Endodermal cell (in vitro differentiated cells): Measurements from ENCODE around the gene ARSA. TPM values are rescaled to one million over a fixed set of nuclear protein-coding genes. Genes with fewer than 3 reads are reported as not detected.
"Not testable (repeated sequence)": the region's sequence is repeated elsewhere in the genome, so short reads cannot be mapped to it uniquely, and the experiment has no call there.

Source experiments
- DNase-seq: peaks from one replicate; pipeline ENCODE4 v3.0.0-alpha.2; 2017
- H3K27ac ChIP-seq: 2 replicates; pipeline ENCODE4 v1.5.1; 2013; ENCODE audit warnings: mild to moderate bottlenecking, low read depth, low read length, moderate library complexity
- H3K27me3 ChIP-seq: 2 replicates; pipeline ENCODE4 v1.6.1; 2013; ENCODE audit warnings: mild to moderate bottlenecking, low read length, moderate library complexity; ENCODE audit not compliant: insufficient read depth, control insufficient read depth, poor library complexity, severe bottlenecking
- H3K36me3 ChIP-seq: 2 replicates; pipeline ENCODE4 v1.7.0; 2013; ENCODE audit warnings: mild to moderate bottlenecking, low read length, moderate library complexity; ENCODE audit not compliant: control insufficient read depth, insufficient read depth
- H3K4me1 ChIP-seq: one replicate; pipeline ENCODE4 v1.7.0; 2013; ENCODE audit warnings: low read length; ENCODE audit not compliant: control insufficient read depth, insufficient read depth
- H3K4me3 ChIP-seq: 2 replicates; pipeline ENCODE4 v1.5.1; 2013; ENCODE audit warnings: mild to moderate bottlenecking, low read length, moderate library complexity
- H3K9ac ChIP-seq: 2 replicates; pipeline ENCODE4 v1.6.1; 2013; ENCODE audit warnings: mild to moderate bottlenecking, low read length, moderate library complexity; ENCODE audit not compliant: poor library complexity, severe bottlenecking; ENCODE audit errors: extremely low read depth
- H3K9me3 ChIP-seq: 2 replicates; pipeline ENCODE4 v1.6.1; 2013; ENCODE audit warnings: mild to moderate bottlenecking, low read length, moderate library complexity; ENCODE audit not compliant: control insufficient read depth
- H3K27ac Mint-ChIP-seq: 2 replicates; pipeline ENCODE4 v1.8.0; 2020; ENCODE audit warnings: mixed read lengths
- H3K27me3 Mint-ChIP-seq: 2 replicates; pipeline ENCODE4 v1.8.0; 2021; ENCODE audit warnings: mild to moderate bottlenecking, mixed read lengths; ENCODE audit not compliant: insufficient read depth
- H3K36me3 Mint-ChIP-seq: 2 replicates; pipeline ENCODE4 v1.8.0; 2020; ENCODE audit warnings: low read depth, mixed read lengths
- H3K4me1 Mint-ChIP-seq: 2 replicates; pipeline ENCODE4 v1.8.0; 2020; ENCODE audit warnings: mixed read lengths
- H3K4me3 Mint-ChIP-seq: 2 replicates; pipeline ENCODE4 v1.8.0; 2020; ENCODE audit warnings: mild to moderate bottlenecking, moderate library complexity, mixed read lengths
- H3K9me3 Mint-ChIP-seq: 2 replicates; pipeline ENCODE4 v1.8.0; 2020; ENCODE audit warnings: mild to moderate bottlenecking, mixed read lengths
- WGBS, 2 experiments: methylation state at CpG; one replicate each; pipeline versions ENCODE4 v1.1.5 to v1.1.7; 2013; ENCODE audit warnings: missing lambda C conversion rate in 2 of 2, mixed read lengths in 1 of 2; ENCODE audit not compliant: insufficient coverage in 1 of 2, insufficient read length in 1 of 2; 5-methylcytosine and 5-hydroxymethylcytosine counted together
- total RNA-seq, 2 donors: library from RNA; stranded (reverse); fragmentation: NEBNext Ultra II Directional in 1 of 2; extraction: Animal tissue kit (Norgen Biotek cat#: 25700) in 1 of 2; gene quantifications; 2 replicates in 1 of 2; 3 replicates in 1 of 2; pipeline ENCODE4 v1.2.1, GENCODE V29; 2021
- TF ChIP-seq, protein P1 (sequence below): fragments of 200-600 bp; sonication (generic); conservative IDR thresholded peaks from 2 replicates; pipeline ENCODE4 v1.5.0; 2021; ENCODE audit warnings: antibody characterized with exemption, mild to moderate bottlenecking

The ARSA gene
- total RNA-seq, 2 donors from 2014 or later, result 28.6 to 30.6 TPM

DNA sequence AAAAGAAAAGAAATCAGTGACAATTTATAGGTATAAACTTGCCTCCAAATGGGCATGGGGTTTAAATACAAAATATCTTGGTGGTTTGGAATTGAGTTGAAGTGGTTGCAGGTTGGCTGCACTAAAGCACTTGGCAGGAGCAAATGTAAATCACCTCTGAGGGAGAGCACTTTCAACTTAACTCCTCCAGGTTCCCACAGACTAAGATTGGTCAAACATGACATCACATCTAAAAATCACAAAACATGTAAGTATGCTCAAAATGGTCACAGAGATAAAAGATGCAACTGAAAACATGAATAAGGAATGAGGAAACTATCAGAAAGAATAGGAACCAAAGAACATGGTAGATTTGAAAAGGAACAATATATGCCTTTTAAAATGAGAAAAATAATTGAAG lies 32.4 kb upstream of the ARSA start:
- TF ChIP-seq, protein P1, sequence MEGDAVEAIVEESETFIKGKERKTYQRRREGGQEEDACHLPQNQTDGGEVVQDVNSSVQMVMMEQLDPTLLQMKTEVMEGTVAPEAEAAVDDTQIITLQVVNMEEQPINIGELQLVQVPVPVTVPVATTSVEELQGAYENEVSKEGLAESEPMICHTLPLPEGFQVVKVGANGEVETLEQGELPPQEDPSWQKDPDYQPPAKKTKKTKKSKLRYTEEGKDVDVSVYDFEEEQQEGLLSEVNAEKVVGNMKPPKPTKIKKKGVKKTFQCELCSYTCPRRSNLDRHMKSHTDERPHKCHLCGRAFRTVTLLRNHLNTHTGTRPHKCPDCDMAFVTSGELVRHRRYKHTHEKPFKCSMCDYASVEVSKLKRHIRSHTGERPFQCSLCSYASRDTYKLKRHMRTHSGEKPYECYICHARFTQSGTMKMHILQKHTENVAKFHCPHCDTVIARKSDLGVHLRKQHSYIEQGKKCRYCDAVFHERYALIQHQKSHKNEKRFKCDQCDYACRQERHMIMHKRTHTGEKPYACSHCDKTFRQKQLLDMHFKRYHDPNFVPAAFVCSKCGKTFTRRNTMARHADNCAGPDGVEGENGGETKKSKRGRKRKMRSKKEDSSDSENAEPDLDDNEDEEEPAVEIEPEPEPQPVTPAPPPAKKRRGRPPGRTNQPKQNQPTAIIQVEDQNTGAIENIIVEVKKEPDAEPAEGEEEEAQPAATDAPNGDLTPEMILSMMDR, result no peak
- no peaks in the 10 kb centered on the region for H3K36me3 ChIP-seq
- H3K4me3 Mint-ChIP-seq, result no peak overlapping the region
- no peaks in the 10 kb centered on the region for H3K36me3 Mint-ChIP-seq
- H3K4me3 ChIP-seq, result no peak overlapping the region
- peaks cover 13% of the 10 kb centered on the region for H3K9me3 Mint-ChIP-seq
- no peaks in the 10 kb centered on the region for H3K9me3 ChIP-seq
- DNase-seq, result no peak
- H3K9ac ChIP-seq, result no peak overlapping the region
- no peaks in the 10 kb centered on the region for H3K4me1 Mint-ChIP-seq
- H3K27ac Mint-ChIP-seq, result no peak overlapping the region
- no peak overlapping the region for H3K27ac ChIP-seq
- no peaks in the 10 kb centered on the region for H3K4me1 ChIP-seq
- no peaks in the 10 kb centered on the region for H3K27me3 ChIP-seq
- H3K27me3 Mint-ChIP-seq, result peaks cover 62% of the 10 kb centered on the region

DNA sequence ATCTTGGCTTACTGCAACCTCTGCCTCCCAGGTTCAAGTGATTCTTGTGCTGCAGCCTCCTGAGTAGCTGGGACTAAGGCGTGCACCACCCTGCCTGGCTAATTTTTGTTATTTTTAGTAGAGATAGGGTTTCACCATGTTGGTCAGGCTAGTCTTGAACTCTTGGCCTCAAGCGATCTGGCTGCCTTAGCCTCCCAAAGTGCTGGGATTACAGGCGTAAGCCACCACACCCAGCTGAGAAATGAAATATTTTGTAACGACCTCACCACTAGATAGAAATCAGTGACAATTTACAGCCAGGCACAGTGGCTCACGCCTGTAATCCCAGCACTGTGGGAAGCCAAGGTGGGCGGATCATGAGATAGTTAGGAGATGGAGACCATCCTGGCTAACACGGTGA lies 31.8 kb upstream of the ARSA start:
- H3K4me3 Mint-ChIP-seq, H3K4me1 Mint-ChIP-seq, H3K36me3 ChIP-seq, DNase-seq, H3K9me3 ChIP-seq, H3K27ac Mint-ChIP-seq, H3K9ac ChIP-seq, H3K36me3 Mint-ChIP-seq, H3K4me1 ChIP-seq, H3K4me3 ChIP-seq, H3K27me3 ChIP-seq, H3K27ac ChIP-seq: not testable (repeated sequence)
- 89 to 90% methylated on average over 5 to 7 of the region's 7 CpGs for WGBS, 2 experiments
- peaks cover 64% of the 10 kb centered on the region for H3K27me3 Mint-ChIP-seq
- peaks cover 14% of the 10 kb centered on the region for H3K9me3 Mint-ChIP-seq

DNA sequence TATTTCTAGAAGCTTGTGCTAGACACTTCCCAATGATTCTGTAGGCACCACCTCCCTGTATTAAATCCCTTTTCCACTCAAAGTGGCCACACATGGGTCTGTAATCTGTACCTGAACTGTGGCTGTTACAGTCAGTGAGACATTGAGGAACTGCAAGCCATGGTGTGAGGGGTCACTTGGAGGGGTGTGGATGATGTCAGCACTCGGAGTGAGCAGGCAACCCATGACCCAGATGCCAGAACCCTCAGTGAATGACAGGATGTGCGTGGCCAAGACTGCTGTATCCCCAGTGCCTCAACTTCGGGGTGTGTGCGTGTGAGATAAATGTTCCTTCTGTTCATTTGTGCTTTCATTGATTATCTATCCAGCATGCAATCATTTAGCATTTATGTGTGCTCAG lies 30.0 kb upstream of the ARSA start:
- Mint-ChIP-seq H3K36me3 (no peaks in the 10 kb centered on the region), H3K9me3 (peaks cover 26% of the 10 kb centered on the region)

More for the DNA sequence above, 30.0 kb upstream of the ARSA start:
- 93 to 94% methylated on average over 4 of the region's 4 CpGs for WGBS, 2 experiments
- Mint-ChIP-seq H3K4me3 (no peak overlapping the region), H3K27me3 (peaks cover 66% of the 10 kb centered on the region), H3K4me1 (no peaks in the 10 kb centered on the region), H3K27ac (no peak overlapping the region)
- Histone ChIP-seq H3K27me3 (no peaks in the 10 kb centered on the region), H3K4me3 (no peak overlapping the region), H3K9me3 (no peaks in the 10 kb centered on the region), H3K4me1 (no peaks in the 10 kb centered on the region), H3K27ac (no peak overlapping the region), H3K9ac (no peak overlapping the region), H3K36me3 (no peaks in the 10 kb centered on the region)
- no peak for DNase-seq
- TF ChIP-seq, protein P1, result no peak
